ENCODE data around the gene PHF3. TPM values are rescaled to one million over a fixed set of nuclear protein-coding genes. Genes with fewer than 3 reads are reported as not detected.

Gene PHF3
- total RNA-seq, 5 donors from 2014 or later (not counting 1 experiment from before 2014, with no cell fraction given), result 78.5 to 110 (median 93.3) TPM

GRCh38 chr6:63598049-63599036 is 37.3 kb upstream of the PHF3 start:
- peak overlapping the region; percentile 74 to 80 (median 79) for H3K4me3 Mint-ChIP-seq
- Histone ChIP-seq H3K27ac (ENCODE audit: low read length) (no peak overlapping the region), H3K9me3 (no peaks in the 10 kb centered on the region), H3K4me3 (ENCODE audit: control insufficient read depth in 1 of 2, extremely low read depth in 1 of 2, low read length in 1 of 2) (peak overlapping the region; percentile 50 to 73), H3K4me1 (ENCODE audit: control insufficient read depth in 1 of 2, extremely low read depth in 1 of 2, insufficient read depth in 2 of 2, low read length in 2 of 2) (peaks cover 0 to 9% of the 10 kb centered on the region in 2 experiments), H3K36me3 (ENCODE audit: control insufficient read depth in 2 of 2, extremely low read depth in 1 of 2, insufficient read depth in 1 of 2, low read length in 1 of 2) (no peaks in the 10 kb centered on the region), H3K27me3 (replicated peaks in 1 of 2; ENCODE audit: control insufficient read depth in 2 of 2, extremely low read depth in 1 of 2, insufficient read depth in 2 of 2, low read length in 1 of 2) (peaks cover 0 to 7% of the 10 kb centered on the region in 2 experiments)
- H3K27ac Mint-ChIP-seq, result no peak overlapping the region
- ChIA-PET CTCF (interaction anchor here (0.5 to 3.4 kb wide), 40 partner anchors 9 to 353 kb away, joined by 3 to 137 read pairs (median 4); partner anchors contain the start of gene PHF3 (in 1 of the 2)), POLR2A (interaction anchor here (0.7 to 1.1 kb wide), 2 partner anchors 37 kb away, joined by 3 to 7 read pairs; no protein-coding TSS in a partner anchor)
- peak; percentile 56 to 85 (median 68) for DNase-seq
- 3% methylated on average over 11 of the region's 23 CpGs for WGBS (ENCODE audit: insufficient coverage)
- peak; percentile 97 to 100 (median 100) for ATAC-seq (replicated peaks in 1 of 4)
- peaks cover 0 to 8% of the 10 kb centered on the region in 2 donors for H3K27me3 Mint-ChIP-seq
- H3K4me1 Mint-ChIP-seq, result peaks cover 16 to 18% (median 16%) of the 10 kb centered on the region in 3 donors
- H3K9me3 Mint-ChIP-seq, result no peaks in the 10 kb centered on the region
- no peaks in the 10 kb centered on the region for H3K36me3 Mint-ChIP-seq

- Histone ChIP-seq H3K27me3 (replicated peaks in 1 of 2; ENCODE audit: control insufficient read depth in 2 of 2, extremely low read depth in 1 of 2, insufficient read depth in 2 of 2, low read length in 1 of 2) (peaks cover 0 to 7% of the 10 kb centered on the region in 2 experiments), H3K9me3 (no peaks in the 10 kb centered on the region), H3K4me1 (ENCODE audit: control insufficient read depth in 1 of 2, extremely low read depth in 1 of 2, insufficient read depth in 2 of 2, low read length in 2 of 2) (peaks cover 0 to 9% of the 10 kb centered on the region in 2 experiments), H3K27ac (ENCODE audit: low read length) (no peak overlapping the region), H3K4me3 (ENCODE audit: control insufficient read depth in 1 of 2, extremely low read depth in 1 of 2, low read length in 1 of 2) (no peak overlapping the region), H3K36me3 (ENCODE audit: control insufficient read depth in 2 of 2, extremely low read depth in 1 of 2, insufficient read depth in 1 of 2, low read length in 1 of 2) (no peaks in the 10 kb centered on the region)
- WGBS (ENCODE audit: insufficient coverage), result 85% methylated on average over 3 of the region's 7 CpGs
- H3K9me3 Mint-ChIP-seq, result no peaks in the 10 kb centered on the region
- no peak overlapping the region for H3K27ac Mint-ChIP-seq
- H3K27me3 Mint-ChIP-seq, result peaks cover 0 to 8% of the 10 kb centered on the region in 2 donors
- H3K4me1 Mint-ChIP-seq, result peaks cover 16 to 18% (median 16%) of the 10 kb centered on the region in 3 donors
- CTCF ChIA-PET, result interaction anchor here (0.6 to 3.4 kb wide), 28 partner anchors 8 to 204 kb away, joined by 3 to 137 read pairs (median 5); partner anchors contain the start of gene PHF3 (in 1 of the 2)
- ATAC-seq (replicated peaks in 1 of 4), result no peak
- no peak for DNase-seq
- peak overlapping the region in 1 of 3 donors; percentile 79 for H3K4me3 Mint-ChIP-seq
- H3K36me3 Mint-ChIP-seq, result no peaks in the 10 kb centered on the region
- POLR2A ChIA-PET, result no interaction called here
Observed at GRCh38 chr6:63599243-63599642, 36.4 kb upstream of the PHF3 start.

DNA sequence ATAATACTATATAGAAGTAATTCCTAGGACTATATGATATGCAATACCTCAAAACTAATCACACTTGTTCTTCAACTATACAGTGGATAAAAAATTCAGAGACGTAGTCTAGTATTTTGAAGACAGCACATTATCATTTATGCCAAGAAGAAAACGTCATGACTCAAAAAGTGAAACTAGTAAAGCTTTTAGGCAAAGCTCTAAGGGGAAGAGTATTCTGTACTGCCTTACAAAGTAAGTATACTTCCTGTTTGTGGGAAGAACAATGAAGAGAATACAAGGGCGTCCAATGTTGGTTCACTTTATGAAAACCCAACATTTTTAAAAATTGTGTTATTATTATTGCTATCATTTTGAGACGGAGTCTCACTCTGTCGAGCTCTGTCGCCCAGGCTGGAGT is 35.5 kb upstream of the PHF3 start:
- Mint-ChIP-seq H3K27me3 (peaks cover 0 to 8% of the 10 kb centered on the region in 2 donors), H3K9me3 (no peaks in the 10 kb centered on the region), H3K4me1 (peaks cover 16 to 18% (median 16%) of the 10 kb centered on the region in 3 donors), H3K4me3 (no peak overlapping the region), H3K27ac (no peak overlapping the region), H3K36me3 (no peaks in the 10 kb centered on the region)
- Histone ChIP-seq H3K4me1 (ENCODE audit: control insufficient read depth in 1 of 2, extremely low read depth in 1 of 2, insufficient read depth in 2 of 2, low read length in 2 of 2) (peaks cover 0 to 9% of the 10 kb centered on the region in 2 experiments), H3K4me3 (ENCODE audit: control insufficient read depth in 1 of 2, extremely low read depth in 1 of 2, low read length in 1 of 2) (no peak overlapping the region), H3K36me3 (ENCODE audit: control insufficient read depth in 2 of 2, extremely low read depth in 1 of 2, insufficient read depth in 1 of 2, low read length in 1 of 2) (no peaks in the 10 kb centered on the region), H3K27ac (ENCODE audit: low read length) (no peak overlapping the region), H3K9me3 (no peaks in the 10 kb centered on the region), H3K27me3 (replicated peaks in 1 of 2; ENCODE audit: control insufficient read depth in 2 of 2, extremely low read depth in 1 of 2, insufficient read depth in 2 of 2, low read length in 1 of 2) (peaks cover 0 to 7% of the 10 kb centered on the region in 2 experiments)
- WGBS (ENCODE audit: insufficient coverage), result no CpG with 5 or more reads among the region's 6 CpGs
- ChIA-PET CTCF (interaction anchor here (0.7 to 3.4 kb wide), 7 partner anchors 9 to 164 kb away, joined by 4 to 23 read pairs (median 7); no protein-coding TSS in a partner anchor), POLR2A (no interaction called here)
- ATAC-seq (replicated peaks in 1 of 4), result no peak
- no peak for DNase-seq

GRCh38 chr6:63609231-63609630 is 26.4 kb upstream of the PHF3 start:
- no peaks in the 10 kb centered on the region for H3K4me1 ChIP-seq (ENCODE audit: control insufficient read depth in 1 of 2, extremely low read depth in 1 of 2, insufficient read depth in 2 of 2, low read length in 2 of 2)
- Mint-ChIP-seq H3K36me3 (no peaks in the 10 kb centered on the region), H3K4me1 (peaks cover 0 to 5% (median 0%) of the 10 kb centered on the region in 3 donors), H3K4me3 (no peak overlapping the region), H3K27me3 (peaks cover 4 to 10% of the 10 kb centered on the region in 2 donors), H3K27ac (no peak overlapping the region), H3K9me3 (peaks cover 0 to 4% (median 0%) of the 10 kb centered on the region in 3 donors)
- CTCF ChIA-PET, result interaction anchor here (0.6 to 1.1 kb wide), 2 partner anchors 9 to 82 kb away, joined by 3 to 4 read pairs; no protein-coding TSS in a partner anchor
- WGBS (ENCODE audit: insufficient coverage), result no CpG with 5 or more reads among the region's 1 CpG
- POLR2A ChIA-PET, result no interaction called here
- H3K27ac ChIP-seq (ENCODE audit: low read length), result no peak overlapping the region
- DNase-seq (no peak), ATAC-seq (replicated peaks in 1 of 4) (no peak)
- H3K27me3 ChIP-seq (replicated peaks in 1 of 2; ENCODE audit: control insufficient read depth in 2 of 2, extremely low read depth in 1 of 2, insufficient read depth in 2 of 2, low read length in 1 of 2), result no peaks in the 10 kb centered on the region
- no peaks in the 10 kb centered on the region for H3K9me3 ChIP-seq
- no peaks in the 10 kb centered on the region for H3K36me3 ChIP-seq (ENCODE audit: control insufficient read depth in 2 of 2, extremely low read depth in 1 of 2, insufficient read depth in 1 of 2, low read length in 1 of 2)
- no peak overlapping the region for H3K4me3 ChIP-seq (ENCODE audit: control insufficient read depth in 1 of 2, extremely low read depth in 1 of 2, low read length in 1 of 2)

DNA sequence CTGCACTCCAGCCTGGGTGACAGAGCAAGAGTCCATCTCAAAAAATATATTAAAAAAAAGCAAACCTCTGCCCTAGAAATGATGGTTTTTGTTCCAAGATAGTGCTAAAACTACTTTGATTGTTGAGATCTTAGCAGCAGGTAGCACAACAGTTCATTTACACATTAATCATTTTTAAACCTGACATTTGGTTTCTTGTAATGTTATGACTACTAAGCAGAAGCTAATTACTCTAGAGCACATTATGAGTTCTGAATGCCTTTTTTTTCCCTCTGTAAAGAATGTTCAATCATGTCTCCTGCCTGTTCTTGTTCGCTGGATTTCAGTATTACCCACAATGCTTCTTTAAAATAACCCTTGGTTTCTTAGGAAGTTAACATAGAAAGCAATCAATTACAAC is 24.7 kb upstream of the PHF3 start:
- Histone ChIP-seq H3K4me1 (ENCODE audit: control insufficient read depth in 1 of 2, extremely low read depth in 1 of 2, insufficient read depth in 2 of 2, low read length in 2 of 2) (no peaks in the 10 kb centered on the region), H3K27ac (ENCODE audit: low read length) (no peak overlapping the region), H3K36me3 (ENCODE audit: control insufficient read depth in 2 of 2, extremely low read depth in 1 of 2, insufficient read depth in 1 of 2, low read length in 1 of 2) (no peaks in the 10 kb centered on the region), H3K27me3 (replicated peaks in 1 of 2; ENCODE audit: control insufficient read depth in 2 of 2, extremely low read depth in 1 of 2, insufficient read depth in 2 of 2, low read length in 1 of 2) (no peaks in the 10 kb centered on the region), H3K4me3 (ENCODE audit: control insufficient read depth in 1 of 2, extremely low read depth in 1 of 2, low read length in 1 of 2) (no peak overlapping the region), H3K9me3 (no peaks in the 10 kb centered on the region)
- Mint-ChIP-seq H3K27me3 (peaks cover 7 to 17% of the 10 kb centered on the region in 2 donors), H3K4me3 (no peak overlapping the region), H3K27ac (no peak overlapping the region), H3K36me3 (no peaks in the 10 kb centered on the region), H3K9me3 (peaks cover 0 to 4% (median 0%) of the 10 kb centered on the region in 3 donors), H3K4me1 (peaks cover 0 to 5% (median 0%) of the 10 kb centered on the region in 3 donors)
- ChIA-PET POLR2A (no interaction called here), CTCF (interaction anchor here (0.9 to 1.3 kb wide), 2 partner anchors 11 kb away, joined by 3 to 4 read pairs; no protein-coding TSS in a partner anchor)
- ATAC-seq (replicated peaks in 1 of 4) (no peak), DNase-seq (no peak)
- no CpG with 5 or more reads among the region's 1 CpG for WGBS (ENCODE audit: insufficient coverage)

GRCh38 chr6:63611560-63611959 is 24.0 kb upstream of the PHF3 start:
- H3K27ac ChIP-seq (ENCODE audit: low read length), result no peak overlapping the region
- WGBS (ENCODE audit: insufficient coverage), result no CpG with 5 or more reads among the region's 1 CpG
- no peak overlapping the region for H3K4me3 ChIP-seq (ENCODE audit: control insufficient read depth in 1 of 2, extremely low read depth in 1 of 2, low read length in 1 of 2)
- no peak for DNase-seq
- H3K27ac Mint-ChIP-seq, result no peak overlapping the region
- POLR2A ChIA-PET, result no interaction called here
- H3K9me3 Mint-ChIP-seq, result peaks cover 0 to 4% (median 0%) of the 10 kb centered on the region in 3 donors
- no peak for ATAC-seq (replicated peaks in 1 of 4)
- H3K9me3 ChIP-seq, result no peaks in the 10 kb centered on the region
- H3K4me3 Mint-ChIP-seq, result no peak overlapping the region
- H3K4me1 Mint-ChIP-seq, result peaks cover 0 to 5% (median 0%) of the 10 kb centered on the region in 3 donors
- peaks cover 13 to 17% of the 10 kb centered on the region in 2 donors for H3K27me3 Mint-ChIP-seq
- no peaks in the 10 kb centered on the region for H3K4me1 ChIP-seq (ENCODE audit: control insufficient read depth in 1 of 2, extremely low read depth in 1 of 2, insufficient read depth in 2 of 2, low read length in 2 of 2)
- CTCF ChIA-PET, result interaction anchor here (0.9 to 1.3 kb wide), 2 partner anchors 11 kb away, joined by 3 to 4 read pairs; no protein-coding TSS in a partner anchor
- no peaks in the 10 kb centered on the region for H3K36me3 Mint-ChIP-seq
- H3K27me3 ChIP-seq (replicated peaks in 1 of 2; ENCODE audit: control insufficient read depth in 2 of 2, extremely low read depth in 1 of 2, insufficient read depth in 2 of 2, low read length in 1 of 2), result no peaks in the 10 kb centered on the region
- no peaks in the 10 kb centered on the region for H3K36me3 ChIP-seq (ENCODE audit: control insufficient read depth in 2 of 2, extremely low read depth in 1 of 2, insufficient read depth in 1 of 2, low read length in 1 of 2)

Data from T-cell (primary cell).